WTC11 (cell line): ENCODE results near the gene VAV2.

ENCODE experiments used
- ESRRA ChIP-seq: sonication (generic); formaldehyde crosslinking; IDR thresholded peaks from 2 replicates; pipeline ENCODE4 v1.8.1; 2022; ENCODE audit warnings: mild to moderate bottlenecking, missing genetic modification reagents, borderline replicate concordance
- FOXK1 ChIP-seq: sonication (generic); formaldehyde crosslinking; IDR thresholded peaks from 2 replicates; pipeline ENCODE4 v1.8.0; 2022; ENCODE audit warnings: mild to moderate bottlenecking, moderate library complexity, missing genetic modification reagents
- KAT7 ChIP-seq: sonication (generic); formaldehyde crosslinking; IDR thresholded peaks from 2 replicates; pipeline ENCODE4 v1.8.1; 2023; ENCODE audit warnings: missing genetic modification reagents, mild to moderate bottlenecking, borderline replicate concordance
- TEAD4 ChIP-seq: sonication (generic); formaldehyde crosslinking; IDR thresholded peaks from 2 replicates; pipeline ENCODE4 v1.8.0; 2022; ENCODE audit warnings: mild to moderate bottlenecking, missing genetic modification reagents
- ZNF219 ChIP-seq: sonication (generic); formaldehyde crosslinking; IDR thresholded peaks from 2 replicates; pipeline ENCODE4 v1.8.0; 2023; ENCODE audit warnings: missing genetic modification reagents, mild to moderate bottlenecking, borderline replicate concordance
- ZNF263 ChIP-seq: sonication (generic); formaldehyde crosslinking; IDR thresholded peaks from 2 replicates; pipeline ENCODE4 v1.8.1; 2022; ENCODE audit warnings: low read depth, mild to moderate bottlenecking, moderate library complexity, missing genetic modification reagents
- TF ChIP-seq, protein P1 (sequence below): fragments of 200-600 bp; IDR thresholded peaks from 2 replicates; pipeline ENCODE4 v1.8.0; 2022; ENCODE audit warnings: antibody characterized with exemption
- TF ChIP-seq, protein P2 (sequence below): sonication (generic); formaldehyde crosslinking; conservative IDR thresholded peaks from 2 replicates; pipeline ENCODE4 v1.8.1; 2023; ENCODE audit warnings: mild to moderate bottlenecking, low read depth, missing genetic modification reagents, moderate library complexity
- TF ChIP-seq, protein P3 (sequence below): fragments of 250-450 bp; sonication (Bioruptor Pico); IDR thresholded peaks from 2 replicates; pipeline ENCODE4 v1.9.0; 2021; ENCODE audit warnings: moderate library complexity, mild to moderate bottlenecking, inconsistent platforms, borderline replicate concordance

DNA sequence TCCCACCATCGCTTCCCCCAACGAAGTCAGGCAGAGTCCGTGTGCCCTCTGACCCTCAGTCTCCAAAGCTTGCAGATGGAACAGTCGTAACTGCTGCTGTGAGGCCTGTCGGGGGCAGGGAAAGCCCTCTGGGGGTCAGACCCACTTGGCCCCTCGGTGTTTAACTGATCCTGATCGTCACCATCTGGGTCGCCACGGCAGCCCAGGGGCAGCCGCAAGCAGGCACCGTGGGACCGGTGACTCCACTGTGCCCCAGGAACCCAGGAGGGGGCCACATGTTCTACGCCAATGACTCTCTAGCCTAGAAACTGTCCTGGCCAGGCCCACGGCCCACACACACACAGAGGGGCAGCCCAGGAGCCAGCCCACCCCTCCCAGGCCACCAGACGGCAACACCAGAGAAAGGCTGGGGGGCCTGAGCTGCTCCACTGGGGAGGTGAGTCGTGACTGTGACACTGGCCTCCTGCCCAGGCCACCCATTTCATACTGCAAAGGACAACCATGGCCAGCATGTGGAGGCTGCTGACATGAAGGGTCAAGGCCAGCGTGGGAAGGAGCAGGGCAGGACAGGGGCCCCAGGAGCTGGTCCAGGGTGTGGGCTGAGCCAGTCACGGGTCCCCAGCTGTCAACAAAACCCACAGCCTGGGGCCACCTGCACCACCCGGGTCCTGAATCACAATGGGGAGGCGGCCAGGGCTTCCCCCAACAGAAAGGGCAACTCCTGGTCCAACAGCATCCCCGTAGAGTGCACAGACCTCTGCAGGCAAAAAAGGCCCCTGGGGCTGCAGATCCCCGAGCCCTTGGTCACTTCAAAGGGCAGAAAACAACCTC is 20.8 kb downstream of the VAV2 start:
- TF ChIP-seq, protein P1, sequence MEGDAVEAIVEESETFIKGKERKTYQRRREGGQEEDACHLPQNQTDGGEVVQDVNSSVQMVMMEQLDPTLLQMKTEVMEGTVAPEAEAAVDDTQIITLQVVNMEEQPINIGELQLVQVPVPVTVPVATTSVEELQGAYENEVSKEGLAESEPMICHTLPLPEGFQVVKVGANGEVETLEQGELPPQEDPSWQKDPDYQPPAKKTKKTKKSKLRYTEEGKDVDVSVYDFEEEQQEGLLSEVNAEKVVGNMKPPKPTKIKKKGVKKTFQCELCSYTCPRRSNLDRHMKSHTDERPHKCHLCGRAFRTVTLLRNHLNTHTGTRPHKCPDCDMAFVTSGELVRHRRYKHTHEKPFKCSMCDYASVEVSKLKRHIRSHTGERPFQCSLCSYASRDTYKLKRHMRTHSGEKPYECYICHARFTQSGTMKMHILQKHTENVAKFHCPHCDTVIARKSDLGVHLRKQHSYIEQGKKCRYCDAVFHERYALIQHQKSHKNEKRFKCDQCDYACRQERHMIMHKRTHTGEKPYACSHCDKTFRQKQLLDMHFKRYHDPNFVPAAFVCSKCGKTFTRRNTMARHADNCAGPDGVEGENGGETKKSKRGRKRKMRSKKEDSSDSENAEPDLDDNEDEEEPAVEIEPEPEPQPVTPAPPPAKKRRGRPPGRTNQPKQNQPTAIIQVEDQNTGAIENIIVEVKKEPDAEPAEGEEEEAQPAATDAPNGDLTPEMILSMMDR: no peak
- TF ChIP-seq TEAD4 (no peak), KAT7 (CRISPR knock-in tag) (no peak), FOXK1 (CRISPR knock-in tag) (no peak), ZNF263 (no peak), ESRRA (CRISPR knock-in tag) (no peak), ZNF219 (no peak)
- TF ChIP-seq, protein P2, sequence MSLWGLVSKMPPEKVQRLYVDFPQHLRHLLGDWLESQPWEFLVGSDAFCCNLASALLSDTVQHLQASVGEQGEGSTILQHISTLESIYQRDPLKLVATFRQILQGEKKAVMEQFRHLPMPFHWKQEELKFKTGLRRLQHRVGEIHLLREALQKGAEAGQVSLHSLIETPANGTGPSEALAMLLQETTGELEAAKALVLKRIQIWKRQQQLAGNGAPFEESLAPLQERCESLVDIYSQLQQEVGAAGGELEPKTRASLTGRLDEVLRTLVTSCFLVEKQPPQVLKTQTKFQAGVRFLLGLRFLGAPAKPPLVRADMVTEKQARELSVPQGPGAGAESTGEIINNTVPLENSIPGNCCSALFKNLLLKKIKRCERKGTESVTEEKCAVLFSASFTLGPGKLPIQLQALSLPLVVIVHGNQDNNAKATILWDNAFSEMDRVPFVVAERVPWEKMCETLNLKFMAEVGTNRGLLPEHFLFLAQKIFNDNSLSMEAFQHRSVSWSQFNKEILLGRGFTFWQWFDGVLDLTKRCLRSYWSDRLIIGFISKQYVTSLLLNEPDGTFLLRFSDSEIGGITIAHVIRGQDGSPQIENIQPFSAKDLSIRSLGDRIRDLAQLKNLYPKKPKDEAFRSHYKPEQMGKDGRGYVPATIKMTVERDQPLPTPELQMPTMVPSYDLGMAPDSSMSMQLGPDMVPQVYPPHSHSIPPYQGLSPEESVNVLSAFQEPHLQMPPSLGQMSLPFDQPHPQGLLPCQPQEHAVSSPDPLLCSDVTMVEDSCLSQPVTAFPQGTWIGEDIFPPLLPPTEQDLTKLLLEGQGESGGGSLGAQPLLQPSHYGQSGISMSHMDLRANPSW (CRISPR knock-in tag): no peak
- TF ChIP-seq, protein P3, sequence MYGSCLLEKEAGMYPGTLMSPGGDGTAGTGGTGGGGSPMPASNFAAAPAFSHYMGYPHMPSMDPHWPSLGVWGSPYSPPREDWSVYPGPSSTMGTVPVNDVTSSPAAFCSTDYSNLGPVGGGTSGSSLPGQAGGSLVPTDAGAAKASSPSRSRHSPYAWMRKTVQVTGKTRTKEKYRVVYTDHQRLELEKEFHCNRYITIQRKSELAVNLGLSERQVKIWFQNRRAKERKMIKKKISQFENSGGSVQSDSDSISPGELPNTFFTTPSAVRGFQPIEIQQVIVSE (CRISPR knock-in tag): no peak
